DND-41 (cell line): ENCODE results near the gene TLX1.

ENCODE experiments used
- ATAC-seq: fragments of 200-7000 bp; cut with Tn5 transposase; 3 replicates; pipeline ENCODE4 v1.9.1; 2021; ENCODE audit warnings: low read depth; ENCODE audit not compliant: insufficient read depth
- DNase-seq: peaks from one replicate; pipeline ENCODE4 v3.0.0-alpha.2; 2020
- H2AFZ ChIP-seq: 2 replicates; pipeline ENCODE4 v1.6.0; 2012; ENCODE audit warnings: low read depth, low read length
- H3K27ac ChIP-seq: 2 replicates; pipeline ENCODE4 v1.5.1; 2012; ENCODE audit warnings: low read length, inconsistent platforms
- H3K27me3 ChIP-seq: fragments of 200-600 bp; sonication (generic); 2 replicates; pipeline ENCODE4 v1.6.0; 2012; ENCODE audit warnings: low read length, mild to moderate bottlenecking, inconsistent platforms; ENCODE audit not compliant: insufficient read depth, poor library complexity
- H3K36me3 ChIP-seq: 2 replicates; pipeline ENCODE4 v1.5.1; 2012; ENCODE audit warnings: low read length, inconsistent platforms; ENCODE audit not compliant: insufficient read depth
- H3K4me1 ChIP-seq: 2 replicates; pipeline ENCODE4 v1.5.1; 2012; ENCODE audit warnings: mild to moderate bottlenecking, low read length; ENCODE audit not compliant: insufficient read depth
- H3K4me2 ChIP-seq: 2 replicates; pipeline ENCODE4 v1.6.0; 2012; ENCODE audit warnings: mild to moderate bottlenecking, moderate library complexity, low read length, inconsistent platforms; ENCODE audit not compliant: insufficient read depth
- H3K4me3 ChIP-seq, 2 experiments: fragments of 200-600 bp in 1 of 2; shearing (Covaris generic) in 1 of 2; 2 replicates each; pipeline ENCODE4 v1.5.1; 2012 to 2016; ENCODE audit warnings: inconsistent platforms in 2 of 2, low read length in 2 of 2, mild to moderate bottlenecking in 2 of 2, low read depth in 1 of 2, moderate library complexity in 1 of 2
- H3K79me2 ChIP-seq: 2 replicates; pipeline ENCODE4 v1.6.0; 2012; ENCODE audit warnings: low read length, inconsistent platforms; ENCODE audit not compliant: insufficient read depth
- H3K9ac ChIP-seq: 2 replicates; pipeline ENCODE4 v1.6.0; 2012; ENCODE audit warnings: low read depth, mild to moderate bottlenecking, inconsistent platforms, low read length, moderate library complexity
- H3K9me3 ChIP-seq: 2 replicates; pipeline ENCODE4 v1.5.1; 2012; ENCODE audit warnings: low read length, moderate library complexity, mild to moderate bottlenecking, inconsistent platforms; ENCODE audit not compliant: insufficient read depth, severe bottlenecking
- H4K20me1 ChIP-seq: 2 replicates; pipeline ENCODE4 v1.6.0; 2012; ENCODE audit warnings: low read length; ENCODE audit not compliant: insufficient read depth
- EZH2 ChIP-seq: IDR thresholded peaks from 3 replicates; pipeline ENCODE4 v1.6.1; 2012; ENCODE audit warnings: borderline replicate concordance, low read depth, mild to moderate bottlenecking, moderate library complexity, low read length, inconsistent platforms; ENCODE audit not compliant: severe bottlenecking
- TF ChIP-seq, protein P1 (sequence below): IDR thresholded peaks from 2 replicates; pipeline ENCODE4 v1.5.1; 2012; ENCODE audit warnings: borderline replicate concordance, low read length, moderate library complexity, mild to moderate bottlenecking; ENCODE audit not compliant: poor library complexity, severe bottlenecking; ENCODE audit errors: extremely low read depth

The TLX1 gene

DNA sequence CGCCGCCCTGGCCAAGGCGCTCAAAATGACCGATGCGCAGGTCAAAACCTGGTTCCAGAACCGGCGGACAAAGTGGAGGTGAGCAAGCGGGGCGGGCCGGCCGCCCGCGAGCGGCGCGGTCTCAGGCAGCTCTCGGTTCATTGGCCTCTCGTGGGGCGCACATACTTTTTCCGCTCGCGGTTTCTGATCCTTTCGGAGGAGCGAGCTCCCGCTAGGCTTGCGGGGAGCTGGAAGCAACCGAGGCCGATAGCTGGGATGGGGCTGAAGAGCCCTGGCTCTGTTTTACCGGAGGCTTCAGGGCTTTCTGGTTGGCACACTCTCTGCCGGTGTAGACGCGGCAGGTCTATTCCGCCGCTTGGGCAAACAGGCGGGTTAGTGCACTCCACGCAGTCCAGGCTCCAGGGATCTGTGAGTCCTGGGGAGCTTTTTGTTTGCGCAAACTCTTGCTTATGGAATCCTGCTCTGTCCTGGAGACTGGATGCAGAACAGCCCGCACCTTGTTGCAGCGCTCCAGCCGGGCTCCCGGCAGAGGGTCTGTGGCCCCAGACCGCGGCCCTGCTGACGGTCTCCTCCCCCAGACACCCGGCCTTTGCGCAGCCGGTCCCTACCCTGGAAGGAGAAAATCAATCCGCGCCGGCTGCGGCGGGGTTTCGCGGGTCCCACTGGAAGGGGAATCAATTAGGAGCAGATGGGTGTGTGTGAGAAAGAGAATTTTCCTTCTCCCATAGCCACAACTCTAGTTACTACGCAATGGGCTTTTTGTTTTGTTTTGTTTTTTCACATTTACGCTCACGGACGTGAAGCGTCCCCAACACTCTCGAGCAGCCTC lies 3.4 kb downstream of the TLX1 start:
- Histone ChIP-seq H3K4me2 (no peak overlapping the region), H3K4me1 (no peaks in the 10 kb centered on the region), H2AFZ (no peak overlapping the region), H3K27me3 (peaks cover under 1% of the 10 kb centered on the region), H3K36me3 (no peaks in the 10 kb centered on the region), H4K20me1 (no peaks in the 10 kb centered on the region), H3K27ac (no peak overlapping the region), H3K9ac (no peak overlapping the region), H3K9me3 (no peaks in the 10 kb centered on the region), H3K79me2 (no peaks in the 10 kb centered on the region), H3K4me3 (no peak overlapping the region)
- ATAC-seq (no peak), DNase-seq (no peak)
- TF ChIP-seq, protein P1, sequence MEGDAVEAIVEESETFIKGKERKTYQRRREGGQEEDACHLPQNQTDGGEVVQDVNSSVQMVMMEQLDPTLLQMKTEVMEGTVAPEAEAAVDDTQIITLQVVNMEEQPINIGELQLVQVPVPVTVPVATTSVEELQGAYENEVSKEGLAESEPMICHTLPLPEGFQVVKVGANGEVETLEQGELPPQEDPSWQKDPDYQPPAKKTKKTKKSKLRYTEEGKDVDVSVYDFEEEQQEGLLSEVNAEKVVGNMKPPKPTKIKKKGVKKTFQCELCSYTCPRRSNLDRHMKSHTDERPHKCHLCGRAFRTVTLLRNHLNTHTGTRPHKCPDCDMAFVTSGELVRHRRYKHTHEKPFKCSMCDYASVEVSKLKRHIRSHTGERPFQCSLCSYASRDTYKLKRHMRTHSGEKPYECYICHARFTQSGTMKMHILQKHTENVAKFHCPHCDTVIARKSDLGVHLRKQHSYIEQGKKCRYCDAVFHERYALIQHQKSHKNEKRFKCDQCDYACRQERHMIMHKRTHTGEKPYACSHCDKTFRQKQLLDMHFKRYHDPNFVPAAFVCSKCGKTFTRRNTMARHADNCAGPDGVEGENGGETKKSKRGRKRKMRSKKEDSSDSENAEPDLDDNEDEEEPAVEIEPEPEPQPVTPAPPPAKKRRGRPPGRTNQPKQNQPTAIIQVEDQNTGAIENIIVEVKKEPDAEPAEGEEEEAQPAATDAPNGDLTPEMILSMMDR, result no peak
- no peak for TF ChIP-seq EZH2

- Histone ChIP-seq H3K27ac (no peak overlapping the region), H3K9ac (no peak overlapping the region), H3K36me3 (no peaks in the 10 kb centered on the region), H3K4me1 (no peaks in the 10 kb centered on the region), H3K4me3 (no peak overlapping the region), H3K79me2 (no peaks in the 10 kb centered on the region), H3K27me3 (no peaks in the 10 kb centered on the region), H3K4me2 (no peak overlapping the region), H3K9me3 (no peaks in the 10 kb centered on the region), H2AFZ (no peak overlapping the region), H4K20me1 (no peaks in the 10 kb centered on the region)
- DNase-seq (no peak), ATAC-seq (no peak)
- TF ChIP-seq, protein P1, result no peak
- TF ChIP-seq EZH2, result no peak
These were observed 4.3 kb downstream of the TLX1 start for GRCh38 chr10:101135141-101136006.

DNA sequence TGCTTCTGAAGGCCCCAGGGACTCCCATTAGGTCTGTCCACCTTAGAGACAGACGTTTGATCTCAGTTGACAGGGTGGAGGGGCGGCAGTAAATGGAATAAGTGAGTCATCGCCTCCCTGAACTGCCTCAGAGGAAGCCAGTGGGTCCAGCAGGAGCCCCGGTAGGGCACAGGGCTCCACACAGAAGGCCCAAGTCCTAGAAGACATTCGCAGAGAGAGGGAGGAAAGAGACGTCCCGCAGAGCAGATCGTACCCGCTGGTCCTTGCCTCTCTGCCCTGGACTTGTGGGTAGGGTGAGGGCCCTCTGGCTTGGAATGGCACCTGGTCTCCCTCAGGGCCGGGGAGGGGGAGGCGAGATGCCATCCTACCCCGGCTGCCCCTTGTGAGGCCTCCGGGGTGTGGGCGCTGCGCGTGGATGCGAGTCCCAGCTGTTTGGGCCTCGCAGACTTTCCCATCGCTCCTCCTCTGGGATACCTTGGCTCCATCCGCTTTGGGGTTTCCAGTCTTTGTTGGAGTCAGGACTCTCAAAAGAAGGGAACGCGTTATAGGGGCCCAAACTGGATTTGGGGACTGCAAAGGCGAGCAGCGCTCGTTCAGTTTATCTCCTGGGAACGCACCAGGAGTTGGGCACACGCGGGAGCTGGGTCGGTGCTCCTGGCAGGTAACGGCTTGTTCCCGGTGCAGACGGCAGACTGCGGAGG lies 5.1 kb downstream of the TLX1 start:
- Histone ChIP-seq H3K4me1 (no peaks in the 10 kb centered on the region), H3K36me3 (no peaks in the 10 kb centered on the region), H2AFZ (no peak overlapping the region), H3K27me3 (no peaks in the 10 kb centered on the region), H3K27ac (no peak overlapping the region), H3K4me2 (no peak overlapping the region), H3K9me3 (no peaks in the 10 kb centered on the region), H3K79me2 (no peaks in the 10 kb centered on the region), H3K4me3 (no peak overlapping the region), H3K9ac (no peak overlapping the region), H4K20me1 (no peaks in the 10 kb centered on the region)
- DNase-seq (no peak), ATAC-seq (no peak)
- TF ChIP-seq EZH2, result no peak
- TF ChIP-seq, protein P1, result no peak
